Osteoblast (primary cell): ENCODE measurements around the gene NOD2. TPM values are rescaled to one million over a fixed set of nuclear protein-coding genes. Genes with fewer than 3 reads are reported as not detected.

Experiments
- DNase-seq: peaks from one replicate; pipeline ENCODE4 v3.0.0; 2011; ENCODE audit warnings: low spot score, mixed read lengths; ENCODE audit not compliant: insufficient read length; ENCODE audit errors: missing footprints
- H2AFZ ChIP-seq: 2 replicates; pipeline ENCODE4 v1.6.0; 2011; ENCODE audit warnings: mild to moderate bottlenecking, low read length
- H3K27ac ChIP-seq: 2 replicates; pipeline ENCODE4 v1.5.1; 2011; ENCODE audit warnings: mild to moderate bottlenecking, low read depth, low read length, moderate library complexity
- H3K27me3 ChIP-seq: 2 replicates; pipeline ENCODE4 v1.6.0; 2012; ENCODE audit warnings: mild to moderate bottlenecking, control low read depth, inconsistent platforms, low read length, moderate library complexity; ENCODE audit not compliant: insufficient read depth
- H3K36me3 ChIP-seq: 2 replicates; pipeline ENCODE4 v1.5.1; 2011; ENCODE audit warnings: mild to moderate bottlenecking, low read length, control low read depth, moderate library complexity; ENCODE audit not compliant: insufficient read depth
- H3K4me1 ChIP-seq: 2 replicates; pipeline ENCODE4 v1.5.1; 2011; ENCODE audit warnings: mild to moderate bottlenecking, low read length, control low read depth, moderate library complexity; ENCODE audit not compliant: insufficient read depth
- H3K4me2 ChIP-seq: 2 replicates; pipeline ENCODE4 v1.6.0; 2011; ENCODE audit warnings: mild to moderate bottlenecking, low read length; ENCODE audit not compliant: insufficient read depth
- H3K4me3 ChIP-seq: fragments of 200-600 bp; sonication (generic); 3 replicates; pipeline ENCODE4 v1.5.1; 2012; ENCODE audit warnings: mild to moderate bottlenecking, low read length, inconsistent platforms; ENCODE audit not compliant: insufficient read depth
- H3K79me2 ChIP-seq: 2 replicates; pipeline ENCODE4 v1.6.0; 2012; ENCODE audit warnings: mild to moderate bottlenecking, low read length, control low read depth, inconsistent platforms; ENCODE audit not compliant: insufficient read depth
- H3K9me3 ChIP-seq: 2 replicates; pipeline ENCODE4 v1.5.1; 2011; ENCODE audit warnings: low read depth, low read length, control low read depth
- H4K20me1 ChIP-seq: 2 replicates; pipeline ENCODE4 v1.6.0; 2012; ENCODE audit warnings: mild to moderate bottlenecking, low read length, control low read depth; ENCODE audit not compliant: insufficient read depth
- total RNA-seq: library from RNA; depleted of rRNA; stranded (reverse); fragments of >200 nt; gene quantifications from 2 replicates; pipeline ENCODE4 v1.2.3, GENCODE V29; 2012
- TF ChIP-seq, protein P1 (sequence below): IDR thresholded peaks from 2 replicates; pipeline ENCODE4 v1.5.1; 2011; ENCODE audit warnings: mild to moderate bottlenecking, low read depth, low read length, moderate library complexity; ENCODE audit errors: extremely low read depth

The NOD2 gene
- total RNA-seq, 1 donor: under 0.01 TPM

DNA sequence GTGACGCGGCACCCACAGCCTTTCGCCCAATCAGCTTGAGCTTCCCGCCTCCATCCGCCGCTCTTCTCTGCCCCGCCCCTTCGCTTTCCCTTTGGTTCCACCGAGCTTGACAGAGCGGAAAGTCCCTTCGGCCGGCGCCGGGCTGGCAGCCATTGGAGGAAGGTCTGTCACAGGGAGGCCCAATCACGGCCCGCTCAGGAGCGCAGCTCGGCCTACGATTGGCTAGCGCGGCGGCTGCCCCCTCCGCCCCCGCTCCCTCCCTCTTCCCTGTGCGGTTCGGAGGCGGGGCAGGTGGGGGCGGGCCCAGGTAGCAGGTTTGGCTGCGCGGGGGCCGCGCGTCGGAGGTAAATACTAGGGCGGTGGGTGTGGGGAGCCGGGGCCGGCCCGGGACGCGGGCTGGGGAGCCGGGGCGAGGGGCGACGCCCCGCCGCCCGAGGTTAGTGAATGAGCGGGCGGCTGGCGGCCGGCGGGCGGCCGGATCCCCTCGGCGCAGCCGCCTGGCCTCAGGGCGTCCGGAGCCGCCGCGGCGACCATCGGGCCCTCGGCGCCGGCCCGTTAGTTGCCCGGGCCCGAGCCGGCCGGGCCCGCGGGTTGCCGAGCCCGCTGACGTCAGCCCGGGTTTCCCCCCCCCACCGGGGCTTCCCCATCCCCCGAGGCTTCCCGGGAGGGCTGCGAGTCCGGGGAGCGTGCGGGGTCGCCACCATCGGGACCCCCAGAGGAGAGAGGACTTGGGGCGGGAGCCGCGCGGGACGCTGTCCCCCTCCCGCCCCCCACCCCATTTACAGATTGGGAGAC lies 48.6 kb downstream of the NOD2 start, which contains the start of gene CYLD:
TSS of gene CYLD (plus strand) at position 306 of the 795 bp plus-strand sequence. CDS start 7,613 bp downstream, outside the sequence.
- peaks cover 36% of the 10 kb centered on the region for H3K4me1 ChIP-seq
- H3K4me2 ChIP-seq: peak within 1 kb of the TSS; percentile 94
- H4K20me1 ChIP-seq: peaks cover 6% of the 10 kb centered on the region
- peak within 1 kb of the TSS; percentile 90 for H2AFZ ChIP-seq
- H3K4me3 ChIP-seq: peak within 1 kb of the TSS; percentile 80
- H3K79me2 ChIP-seq: peaks cover 27% of the 10 kb centered on the region
- TF ChIP-seq, protein P1, sequence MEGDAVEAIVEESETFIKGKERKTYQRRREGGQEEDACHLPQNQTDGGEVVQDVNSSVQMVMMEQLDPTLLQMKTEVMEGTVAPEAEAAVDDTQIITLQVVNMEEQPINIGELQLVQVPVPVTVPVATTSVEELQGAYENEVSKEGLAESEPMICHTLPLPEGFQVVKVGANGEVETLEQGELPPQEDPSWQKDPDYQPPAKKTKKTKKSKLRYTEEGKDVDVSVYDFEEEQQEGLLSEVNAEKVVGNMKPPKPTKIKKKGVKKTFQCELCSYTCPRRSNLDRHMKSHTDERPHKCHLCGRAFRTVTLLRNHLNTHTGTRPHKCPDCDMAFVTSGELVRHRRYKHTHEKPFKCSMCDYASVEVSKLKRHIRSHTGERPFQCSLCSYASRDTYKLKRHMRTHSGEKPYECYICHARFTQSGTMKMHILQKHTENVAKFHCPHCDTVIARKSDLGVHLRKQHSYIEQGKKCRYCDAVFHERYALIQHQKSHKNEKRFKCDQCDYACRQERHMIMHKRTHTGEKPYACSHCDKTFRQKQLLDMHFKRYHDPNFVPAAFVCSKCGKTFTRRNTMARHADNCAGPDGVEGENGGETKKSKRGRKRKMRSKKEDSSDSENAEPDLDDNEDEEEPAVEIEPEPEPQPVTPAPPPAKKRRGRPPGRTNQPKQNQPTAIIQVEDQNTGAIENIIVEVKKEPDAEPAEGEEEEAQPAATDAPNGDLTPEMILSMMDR: no peak
- DNase-seq: peak; percentile 100
- H3K27me3 ChIP-seq: no peaks in the 10 kb centered on the region
- H3K9me3 ChIP-seq: no peaks in the 10 kb centered on the region
- peaks cover 7% of the 10 kb centered on the region for H3K36me3 ChIP-seq
- H3K27ac ChIP-seq: peak within 1 kb of the TSS; percentile 88

DNA sequence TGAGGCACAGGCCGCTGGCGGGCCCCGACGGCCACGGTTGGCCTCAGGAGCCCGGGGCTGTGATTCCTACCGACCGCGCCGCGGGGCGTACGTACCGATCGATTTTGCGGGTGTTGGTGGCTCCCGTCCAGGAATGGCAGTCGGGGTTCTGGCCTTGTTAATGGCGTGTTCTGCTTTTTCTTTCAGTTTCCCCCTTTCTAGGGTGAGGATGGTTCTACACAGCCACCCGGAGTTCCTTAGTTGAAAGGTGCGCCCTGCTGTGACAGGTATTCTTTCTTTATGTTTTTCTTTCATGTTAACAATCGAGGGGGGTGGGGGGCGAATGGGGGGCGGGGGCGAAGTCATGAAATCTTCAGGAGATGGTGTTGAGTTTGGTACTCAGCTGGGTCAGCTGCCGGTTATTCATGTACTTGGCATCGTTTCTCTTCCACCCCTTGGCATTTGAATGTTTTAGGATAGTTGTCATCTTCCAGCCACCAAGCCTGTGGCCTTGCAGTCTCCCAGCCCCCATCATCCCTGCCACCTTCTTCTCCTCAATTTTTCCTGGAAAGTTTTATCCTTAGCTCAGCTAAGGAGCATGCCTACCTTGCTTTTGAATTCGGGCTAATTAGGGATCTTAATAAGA lies 49.3 kb downstream of the NOD2 start:
- Histone ChIP-seq H3K4me1 (peaks cover 36% of the 10 kb centered on the region), H3K9me3 (no peaks in the 10 kb centered on the region), H3K27me3 (no peaks in the 10 kb centered on the region), H3K4me3 (peak overlapping the region; percentile 80), H3K4me2 (peak overlapping the region; percentile 65), H4K20me1 (peaks cover 6% of the 10 kb centered on the region), H2AFZ (peak overlapping the region; percentile 78), H3K79me2 (peaks cover 33% of the 10 kb centered on the region), H3K36me3 (peaks cover 7% of the 10 kb centered on the region), H3K27ac (peak overlapping the region; percentile 88)
- TF ChIP-seq, protein P1: no peak
- DNase-seq: peak; percentile 89

DNA sequence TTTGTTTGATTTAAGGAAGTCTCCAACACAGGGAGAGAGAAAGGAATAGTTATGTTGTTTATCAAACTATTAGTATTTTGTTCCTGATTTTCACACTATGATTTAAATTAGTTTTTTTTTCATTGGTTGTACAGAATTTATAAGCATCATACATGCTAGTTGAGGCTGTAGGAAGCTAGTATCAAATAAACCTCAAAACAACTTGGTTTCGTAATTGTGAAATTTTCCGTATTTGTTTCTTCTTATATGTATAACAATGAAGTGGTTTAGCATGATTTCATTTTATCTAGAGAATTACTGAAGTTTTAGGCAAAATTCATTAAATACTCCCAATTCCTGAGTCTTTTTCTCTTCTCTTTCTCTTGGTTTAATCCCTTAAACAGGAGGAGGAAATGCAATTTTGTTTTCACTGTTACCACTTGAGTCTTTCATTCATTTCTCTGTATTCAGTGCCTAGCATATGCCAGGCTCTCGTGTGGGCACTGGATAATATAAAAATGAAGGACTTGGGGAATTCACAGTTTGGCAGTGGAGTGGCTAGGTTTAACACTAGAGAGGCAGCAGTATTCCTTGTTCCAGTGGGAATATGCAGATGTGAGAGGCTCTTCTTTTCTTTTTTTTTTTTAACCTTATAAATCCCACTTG lies 50.3 kb downstream of the NOD2 start:
- DNase-seq: no peak
- peaks cover 7% of the 10 kb centered on the region for H3K36me3 ChIP-seq
- H3K4me2 ChIP-seq: peak overlapping the region; percentile 65
- peaks cover 36% of the 10 kb centered on the region for H3K79me2 ChIP-seq
- H3K4me3 ChIP-seq: peak overlapping the region; percentile 80
- TF ChIP-seq, protein P1: no peak
- no peaks in the 10 kb centered on the region for H3K27me3 ChIP-seq
- peaks cover 6% of the 10 kb centered on the region for H4K20me1 ChIP-seq
- peak overlapping the region; percentile 71 for H3K27ac ChIP-seq
- no peak overlapping the region for H2AFZ ChIP-seq
- H3K4me1 ChIP-seq: peaks cover 36% of the 10 kb centered on the region
- no peaks in the 10 kb centered on the region for H3K9me3 ChIP-seq
